A549 (cell line): ENCODE measurements around the gene TRIM47.

ENCODE experiments used
- FOSL2 ChIP-seq, 2 experiments: fragments of 450-650 bp in 1 of 2; fragments of >200 bp in 1 of 2; sonication (Bioruptor Twin) in 1 of 2; formaldehyde crosslinking; IDR thresholded peaks; 2 replicates each; pipeline versions ENCODE4 v1.5.0 to v1.6.1; 2016 to 2020; ENCODE audit warnings: mild to moderate bottlenecking in 1 of 2, moderate library complexity in 1 of 2
- HOXB5 ChIP-seq: fragments of 250-450 bp; sonication (Bioruptor Pico); IDR thresholded peaks from 2 replicates; pipeline ENCODE4 v1.5.0; 2020; ENCODE audit warnings: mild to moderate bottlenecking, moderate library complexity
- JUNB ChIP-seq: fragments of >200 bp; sonication (Bioruptor Twin); formaldehyde crosslinking; IDR thresholded peaks from 2 replicates; pipeline ENCODE4 v1.6.1; 2016
- MAZ ChIP-seq: fragments of 150-350 bp; IDR thresholded peaks from 2 replicates; pipeline ENCODE4 v1.6.1; 2014; ENCODE audit warnings: antibody characterized with exemption, low read depth, low read length, borderline replicate concordance
- PHF8 ChIP-seq: fragments of 200-600 bp; sonication (generic); IDR thresholded peaks from 2 replicates; pipeline ENCODE4 v1.6.1; 2016; ENCODE audit warnings: low read depth, mild to moderate bottlenecking, antibody characterized with exemption, moderate library complexity, borderline replicate concordance
- POLR2A ChIP-seq: IDR thresholded peaks from 2 replicates; pipeline ENCODE4 v1.6.1; 2012; ENCODE audit warnings: mild to moderate bottlenecking, low read length
- ZFP36 ChIP-seq: fragments of 450-650 bp; IDR thresholded peaks from 2 replicates; pipeline ENCODE4 v1.6.1; 2014; ENCODE audit warnings: borderline replicate concordance; ENCODE audit not compliant: partially characterized antibody
- TF ChIP-seq, protein P1 (sequence below): fragments of 150-350 bp; IDR thresholded peaks from 2 replicates; pipeline ENCODE4 v1.6.1; 2014; ENCODE audit warnings: low read depth, mild to moderate bottlenecking, low read length
- TF ChIP-seq, protein P2 (sequence below): fragments of >200 bp; sonication (Bioruptor Twin); formaldehyde crosslinking; IDR thresholded peaks from 3 replicates; pipeline ENCODE4 v1.5.1; 2016
- TF ChIP-seq, protein P3 (sequence below): fragments of 200-600 bp; sonication (generic); IDR thresholded peaks from 2 replicates; pipeline ENCODE4 v1.6.1; 2016; ENCODE audit warnings: antibody characterized with exemption, mild to moderate bottlenecking, moderate library complexity

DNA sequence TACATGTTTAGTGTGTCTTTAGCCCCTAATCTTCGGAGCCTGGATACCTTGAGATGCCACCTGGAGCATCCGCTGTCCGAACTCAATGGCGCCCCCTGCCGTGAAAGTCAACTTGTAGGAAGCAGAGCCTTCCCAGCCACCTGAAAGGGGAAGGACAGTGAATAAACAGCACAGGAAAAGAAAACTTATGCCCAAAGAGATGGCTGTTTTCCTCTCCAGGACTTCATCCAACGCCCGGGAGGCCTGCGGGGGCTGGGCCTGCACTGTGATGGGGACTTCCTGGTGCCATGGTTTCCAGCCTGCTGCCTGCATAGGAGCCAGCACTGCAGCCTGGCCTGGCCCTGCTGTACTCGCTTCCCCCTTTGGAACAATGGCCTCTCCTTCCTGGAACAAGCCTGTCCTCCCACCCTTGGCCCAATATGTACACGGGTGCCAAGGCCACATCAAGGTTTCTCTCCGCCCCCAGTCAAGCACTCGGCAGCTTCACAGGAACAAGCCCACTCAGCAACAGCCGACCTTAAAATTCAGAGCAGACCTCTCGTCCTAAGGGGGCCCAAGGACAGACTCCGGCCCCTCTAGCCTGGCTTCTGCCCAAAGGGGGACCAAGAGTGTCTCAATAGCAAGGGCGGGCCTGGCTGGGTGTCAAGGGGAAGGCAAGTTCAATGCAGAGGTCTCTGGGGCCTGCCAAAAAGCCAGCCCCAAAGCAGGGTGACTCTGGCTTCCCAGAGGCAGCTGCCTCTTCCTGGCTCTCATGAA, 29.7 kb downstream of the TRIM47 start:
- TF ChIP-seq POLR2A, result no peak
- no peak for TF ChIP-seq FOSL2 (IDR thresholded peaks at IDR 0.05)
- no peak for TF ChIP-seq FOSL2 (CRISPR knock-in tag; IDR thresholded peaks at IDR 0.05)
- no peak for TF ChIP-seq MAZ
- TF ChIP-seq, protein P1, sequence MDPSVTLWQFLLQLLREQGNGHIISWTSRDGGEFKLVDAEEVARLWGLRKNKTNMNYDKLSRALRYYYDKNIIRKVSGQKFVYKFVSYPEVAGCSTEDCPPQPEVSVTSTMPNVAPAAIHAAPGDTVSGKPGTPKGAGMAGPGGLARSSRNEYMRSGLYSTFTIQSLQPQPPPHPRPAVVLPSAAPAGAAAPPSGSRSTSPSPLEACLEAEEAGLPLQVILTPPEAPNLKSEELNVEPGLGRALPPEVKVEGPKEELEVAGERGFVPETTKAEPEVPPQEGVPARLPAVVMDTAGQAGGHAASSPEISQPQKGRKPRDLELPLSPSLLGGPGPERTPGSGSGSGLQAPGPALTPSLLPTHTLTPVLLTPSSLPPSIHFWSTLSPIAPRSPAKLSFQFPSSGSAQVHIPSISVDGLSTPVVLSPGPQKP, result no peak
- TF ChIP-seq, protein P2, sequence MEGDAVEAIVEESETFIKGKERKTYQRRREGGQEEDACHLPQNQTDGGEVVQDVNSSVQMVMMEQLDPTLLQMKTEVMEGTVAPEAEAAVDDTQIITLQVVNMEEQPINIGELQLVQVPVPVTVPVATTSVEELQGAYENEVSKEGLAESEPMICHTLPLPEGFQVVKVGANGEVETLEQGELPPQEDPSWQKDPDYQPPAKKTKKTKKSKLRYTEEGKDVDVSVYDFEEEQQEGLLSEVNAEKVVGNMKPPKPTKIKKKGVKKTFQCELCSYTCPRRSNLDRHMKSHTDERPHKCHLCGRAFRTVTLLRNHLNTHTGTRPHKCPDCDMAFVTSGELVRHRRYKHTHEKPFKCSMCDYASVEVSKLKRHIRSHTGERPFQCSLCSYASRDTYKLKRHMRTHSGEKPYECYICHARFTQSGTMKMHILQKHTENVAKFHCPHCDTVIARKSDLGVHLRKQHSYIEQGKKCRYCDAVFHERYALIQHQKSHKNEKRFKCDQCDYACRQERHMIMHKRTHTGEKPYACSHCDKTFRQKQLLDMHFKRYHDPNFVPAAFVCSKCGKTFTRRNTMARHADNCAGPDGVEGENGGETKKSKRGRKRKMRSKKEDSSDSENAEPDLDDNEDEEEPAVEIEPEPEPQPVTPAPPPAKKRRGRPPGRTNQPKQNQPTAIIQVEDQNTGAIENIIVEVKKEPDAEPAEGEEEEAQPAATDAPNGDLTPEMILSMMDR, result peak; percentile 88
- TF ChIP-seq HOXB5 (CRISPR knock-in tag), result no peak
- TF ChIP-seq, protein P3, sequence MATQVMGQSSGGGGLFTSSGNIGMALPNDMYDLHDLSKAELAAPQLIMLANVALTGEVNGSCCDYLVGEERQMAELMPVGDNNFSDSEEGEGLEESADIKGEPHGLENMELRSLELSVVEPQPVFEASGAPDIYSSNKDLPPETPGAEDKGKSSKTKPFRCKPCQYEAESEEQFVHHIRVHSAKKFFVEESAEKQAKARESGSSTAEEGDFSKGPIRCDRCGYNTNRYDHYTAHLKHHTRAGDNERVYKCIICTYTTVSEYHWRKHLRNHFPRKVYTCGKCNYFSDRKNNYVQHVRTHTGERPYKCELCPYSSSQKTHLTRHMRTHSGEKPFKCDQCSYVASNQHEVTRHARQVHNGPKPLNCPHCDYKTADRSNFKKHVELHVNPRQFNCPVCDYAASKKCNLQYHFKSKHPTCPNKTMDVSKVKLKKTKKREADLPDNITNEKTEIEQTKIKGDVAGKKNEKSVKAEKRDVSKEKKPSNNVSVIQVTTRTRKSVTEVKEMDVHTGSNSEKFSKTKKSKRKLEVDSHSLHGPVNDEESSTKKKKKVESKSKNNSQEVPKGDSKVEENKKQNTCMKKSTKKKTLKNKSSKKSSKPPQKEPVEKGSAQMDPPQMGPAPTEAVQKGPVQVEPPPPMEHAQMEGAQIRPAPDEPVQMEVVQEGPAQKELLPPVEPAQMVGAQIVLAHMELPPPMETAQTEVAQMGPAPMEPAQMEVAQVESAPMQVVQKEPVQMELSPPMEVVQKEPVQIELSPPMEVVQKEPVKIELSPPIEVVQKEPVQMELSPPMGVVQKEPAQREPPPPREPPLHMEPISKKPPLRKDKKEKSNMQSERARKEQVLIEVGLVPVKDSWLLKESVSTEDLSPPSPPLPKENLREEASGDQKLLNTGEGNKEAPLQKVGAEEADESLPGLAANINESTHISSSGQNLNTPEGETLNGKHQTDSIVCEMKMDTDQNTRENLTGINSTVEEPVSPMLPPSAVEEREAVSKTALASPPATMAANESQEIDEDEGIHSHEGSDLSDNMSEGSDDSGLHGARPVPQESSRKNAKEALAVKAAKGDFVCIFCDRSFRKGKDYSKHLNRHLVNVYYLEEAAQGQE, result no peak
- no peak for TF ChIP-seq PHF8
- no peak for TF ChIP-seq JUNB
- no peak for TF ChIP-seq ZFP36
